Activated CD4-positive, CD25-positive, alpha-beta regulatory T cell treated with anti-CD3 and anti-CD28 coated beads, Interleukin-2, amount 50 U/mL, for 16 hours (primary cell): ENCODE measurements around the gene NF2.

ENCODE experiments used
- DNase-seq: peaks from one replicate; pipeline ENCODE4 v3.0.0-alpha.2; 2020; ENCODE audit warnings: low read depth, low spot score

The NF2 gene

DNA sequence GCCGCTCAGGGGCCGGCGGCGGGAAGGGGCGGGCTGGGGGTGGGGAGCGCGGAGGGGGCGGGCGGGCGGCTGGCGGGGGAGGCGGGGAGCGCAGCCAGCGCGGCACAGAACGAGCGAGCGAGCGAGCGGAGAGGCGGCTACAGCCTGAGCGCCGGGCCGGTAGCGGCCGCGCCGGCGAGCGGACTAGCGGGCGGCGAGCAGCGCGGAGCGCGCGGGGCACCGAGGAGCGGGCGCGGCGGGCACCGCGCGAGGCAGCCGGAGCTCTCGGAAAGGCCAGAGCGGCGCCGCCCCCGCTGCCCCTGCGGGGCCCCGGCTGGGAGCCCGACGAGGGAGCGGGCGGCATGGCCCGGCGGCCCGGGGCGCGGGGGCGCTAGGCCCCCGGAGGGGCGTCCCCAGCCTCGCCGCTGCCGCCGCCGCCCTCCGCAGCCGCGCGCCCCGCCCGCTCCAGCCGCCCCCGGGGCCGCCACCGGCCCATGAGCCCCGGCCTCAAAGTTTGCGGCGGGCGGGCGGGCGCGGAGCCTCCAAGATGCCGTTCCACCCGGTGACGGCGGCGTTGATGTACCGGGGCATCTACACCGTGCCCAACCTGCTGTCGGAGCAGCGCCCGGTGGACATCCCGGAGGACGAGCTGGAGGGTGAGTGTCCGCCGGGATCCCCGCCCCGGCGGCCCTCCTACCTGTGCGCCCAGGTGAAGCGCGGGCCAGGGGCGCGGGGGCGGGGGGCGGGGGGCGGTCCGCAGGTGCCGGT is 116.6 kb downstream of the NF2 start, which contains the start of gene CABP7:
Gene CABP7 (plus strand): TSS at position 105 of the 747 bp plus-strand sequence. CDS start 422 bp downstream, at position 527.
- DNase-seq, result no peak

DNA sequence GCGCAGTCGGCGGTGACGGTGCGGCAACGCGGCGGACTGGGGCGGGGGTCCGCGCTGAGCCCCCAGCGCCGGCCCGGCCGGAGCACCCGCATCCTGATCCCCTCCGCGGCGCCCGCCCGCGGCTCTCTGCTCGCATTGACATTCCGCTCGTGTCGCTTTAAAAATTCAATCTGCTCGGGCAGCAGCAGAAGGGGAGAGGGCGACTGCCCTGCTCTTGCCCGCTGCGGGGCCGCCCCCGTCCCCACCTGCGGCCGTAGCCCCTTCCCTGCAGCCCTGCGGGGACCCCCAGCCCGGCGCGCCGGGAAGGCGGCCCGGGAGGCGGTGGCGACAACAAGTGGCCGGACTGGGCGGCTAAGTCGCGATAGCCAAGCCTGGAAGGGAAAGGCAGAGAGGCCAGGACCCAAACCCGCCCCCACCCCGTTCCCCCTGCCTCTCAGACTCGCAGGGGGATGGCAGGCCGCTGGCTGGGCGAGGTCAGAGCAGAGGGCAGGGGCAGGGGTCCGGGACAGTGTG is 117.4 kb downstream of the NF2 start:
- no peak for DNase-seq

DNA sequence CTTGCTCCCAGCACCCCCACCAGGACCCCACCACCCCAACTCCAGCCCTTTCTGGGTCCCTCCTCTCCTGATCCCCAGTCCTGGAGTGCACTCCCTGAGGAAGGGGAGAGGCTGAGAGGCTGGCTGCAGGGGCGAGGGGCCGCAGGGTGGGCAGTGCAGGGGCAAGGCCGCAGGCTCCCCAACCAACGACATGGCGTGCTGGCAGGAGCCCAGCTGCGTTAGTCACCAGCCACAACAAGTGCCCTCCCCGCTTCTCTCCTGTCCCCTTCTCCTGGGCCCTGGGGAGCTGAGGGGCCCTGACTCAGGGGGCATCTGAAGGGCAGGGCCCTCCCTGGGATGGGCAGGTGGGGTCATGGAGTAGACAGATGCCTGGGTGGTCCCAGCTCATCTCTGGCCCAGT is 118.7 kb downstream of the NF2 start:
- no peak for DNase-seq

DNA sequence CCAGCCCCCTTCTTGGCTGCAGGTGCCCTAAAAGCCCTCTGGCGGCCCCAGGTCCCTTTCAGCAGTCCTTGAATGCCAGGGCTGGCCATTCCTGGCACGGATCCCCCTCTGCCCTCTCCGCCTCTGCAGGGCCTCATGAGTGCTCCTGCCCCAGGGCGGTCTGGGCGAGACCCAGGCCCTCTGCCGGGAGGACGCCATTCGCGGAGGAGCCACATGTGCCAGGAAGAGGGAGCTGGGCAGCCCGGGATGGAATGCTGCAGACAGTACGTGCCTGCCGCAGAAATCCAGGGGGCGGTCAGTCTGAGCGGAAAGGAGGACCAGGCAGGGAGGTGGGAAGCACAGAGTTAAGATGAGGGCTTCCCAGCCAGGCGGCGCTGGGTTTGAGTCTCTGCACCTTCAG is 119.2 kb downstream of the NF2 start:
- DNase-seq, result no peak

DNA sequence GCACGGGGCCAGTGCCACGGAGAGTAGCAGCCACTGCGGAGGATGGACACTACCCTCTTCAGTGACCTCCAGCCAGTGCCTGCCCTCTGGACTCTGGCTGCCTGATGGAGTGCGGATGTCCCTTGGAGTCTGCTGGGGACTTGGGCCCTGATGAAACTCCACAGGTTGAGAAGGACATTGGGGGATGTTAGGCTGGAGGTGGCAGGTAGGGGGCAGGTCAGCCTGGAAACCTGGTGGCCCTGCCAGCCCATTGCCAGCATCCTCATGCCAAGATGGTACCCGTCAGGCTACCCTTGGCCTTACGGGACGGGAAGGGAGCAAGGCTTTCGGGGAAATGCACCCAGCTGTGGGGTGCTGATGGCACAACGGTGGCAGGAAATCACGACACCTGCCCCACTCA is 120.3 kb downstream of the NF2 start:
- no peak for DNase-seq

DNA sequence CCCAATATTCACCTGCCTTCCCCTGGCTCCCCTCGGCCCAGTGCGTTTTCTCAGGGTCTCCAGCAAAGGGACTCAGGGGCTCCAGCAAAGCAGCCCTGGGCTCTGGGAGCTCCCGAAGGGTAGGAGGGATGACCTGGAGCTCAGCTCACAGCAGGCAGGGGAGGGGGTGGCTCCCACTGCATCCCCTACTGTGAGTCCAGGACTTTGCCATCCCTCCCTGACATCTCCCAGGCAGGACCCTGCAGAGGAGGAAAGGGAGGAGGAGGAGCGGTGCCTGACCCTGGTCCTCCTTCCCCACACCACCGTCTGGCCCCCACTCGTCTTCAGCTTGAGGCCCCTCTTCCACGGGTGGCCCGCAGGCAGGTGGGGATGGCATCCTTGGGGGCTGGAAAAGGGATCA is 121.4 kb downstream of the NF2 start:
- DNase-seq, result no peak

DNA sequence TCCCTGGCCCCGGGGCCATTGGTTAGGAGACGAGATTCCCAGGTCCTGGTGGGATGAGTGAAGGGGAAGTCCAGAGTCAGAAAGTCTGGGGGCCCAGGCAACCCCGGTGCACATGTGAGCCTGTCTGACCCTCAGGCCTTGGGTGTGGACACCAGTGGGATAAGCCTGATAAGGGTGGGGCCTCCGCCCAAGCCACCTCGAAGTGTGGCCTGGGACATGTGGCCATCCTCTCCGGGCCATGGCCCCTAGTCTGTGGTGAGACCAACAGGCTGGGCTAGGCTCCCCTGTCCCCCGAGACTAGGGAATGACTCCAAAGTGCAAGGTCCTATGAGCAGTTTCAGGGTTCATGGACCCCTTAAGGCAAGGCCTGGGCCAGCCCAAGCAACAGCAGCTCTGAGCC is 122.7 kb downstream of the NF2 start:
- DNase-seq, result no peak

DNA sequence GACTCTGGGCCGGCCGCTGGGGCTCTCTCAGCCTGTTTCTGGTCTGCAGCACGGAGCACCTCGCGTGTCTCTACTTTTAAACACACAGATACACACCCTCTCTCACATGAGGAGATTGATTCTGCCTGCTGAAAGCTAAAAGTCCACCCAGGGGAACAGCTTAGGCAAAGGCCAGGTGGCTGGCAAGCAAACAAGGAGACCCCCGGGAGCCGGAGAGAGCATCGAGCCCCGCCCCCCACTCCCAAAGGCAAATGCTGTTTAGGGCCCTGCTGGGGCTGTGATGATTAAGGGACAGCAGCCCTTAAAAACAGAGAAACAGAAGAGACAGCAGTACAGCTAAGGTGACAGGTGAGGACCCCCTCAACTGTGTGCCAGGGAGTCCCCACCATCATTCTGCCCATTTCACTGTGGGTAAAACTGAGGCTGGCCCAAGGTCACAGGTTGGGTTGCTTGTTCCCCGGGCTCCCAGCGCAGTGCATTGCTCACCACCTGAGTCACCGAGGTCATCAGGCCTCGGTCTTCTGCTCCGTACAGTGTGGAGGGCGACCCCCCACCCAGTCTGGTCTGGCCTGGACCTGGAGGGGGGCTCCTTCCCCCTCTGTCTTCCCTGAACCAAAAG is 123.2 kb downstream of the NF2 start:
- no peak for DNase-seq

DNA sequence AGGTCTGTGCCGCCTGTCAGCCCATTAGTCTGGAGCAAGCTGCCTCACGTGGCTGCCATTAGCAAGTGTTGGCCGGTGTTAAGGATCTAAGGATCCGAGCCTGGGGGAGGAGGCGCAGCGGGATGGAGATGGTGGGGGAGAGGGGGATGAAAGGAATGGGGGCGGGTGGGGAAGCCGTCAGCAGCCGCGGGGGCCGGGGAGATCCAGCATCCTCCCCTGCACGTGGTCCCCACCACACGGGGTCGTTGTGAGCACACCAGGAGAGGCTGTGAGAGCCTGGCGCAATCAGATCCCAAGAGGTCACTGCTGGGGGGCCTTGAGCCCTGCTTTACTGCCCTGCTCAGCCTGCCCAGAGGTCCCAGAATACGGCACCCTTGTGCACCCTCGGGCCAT is 123.7 kb downstream of the NF2 start:
- no peak for DNase-seq

DNA sequence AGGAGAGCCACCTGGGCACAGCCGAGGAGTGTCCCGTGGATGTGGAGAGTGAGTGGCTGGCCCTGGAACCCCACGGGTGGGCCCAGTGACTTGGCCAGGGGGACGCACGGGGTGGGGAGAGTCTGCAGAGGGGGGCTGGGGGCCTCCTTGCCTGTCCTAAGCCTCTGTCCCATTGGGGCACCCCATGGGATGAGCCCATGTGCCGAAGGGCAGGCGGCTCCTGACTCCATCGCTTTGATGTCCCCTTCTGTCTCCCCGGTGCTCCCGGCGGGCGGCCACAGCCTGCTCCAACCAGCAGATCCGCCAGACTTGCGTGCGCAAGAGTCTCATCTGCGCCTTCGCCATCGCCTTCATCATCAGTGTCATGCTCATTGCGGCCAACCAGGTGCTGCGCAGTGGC is 125.7 kb downstream of the NF2 start:
- DNase-seq, result no peak

DNA sequence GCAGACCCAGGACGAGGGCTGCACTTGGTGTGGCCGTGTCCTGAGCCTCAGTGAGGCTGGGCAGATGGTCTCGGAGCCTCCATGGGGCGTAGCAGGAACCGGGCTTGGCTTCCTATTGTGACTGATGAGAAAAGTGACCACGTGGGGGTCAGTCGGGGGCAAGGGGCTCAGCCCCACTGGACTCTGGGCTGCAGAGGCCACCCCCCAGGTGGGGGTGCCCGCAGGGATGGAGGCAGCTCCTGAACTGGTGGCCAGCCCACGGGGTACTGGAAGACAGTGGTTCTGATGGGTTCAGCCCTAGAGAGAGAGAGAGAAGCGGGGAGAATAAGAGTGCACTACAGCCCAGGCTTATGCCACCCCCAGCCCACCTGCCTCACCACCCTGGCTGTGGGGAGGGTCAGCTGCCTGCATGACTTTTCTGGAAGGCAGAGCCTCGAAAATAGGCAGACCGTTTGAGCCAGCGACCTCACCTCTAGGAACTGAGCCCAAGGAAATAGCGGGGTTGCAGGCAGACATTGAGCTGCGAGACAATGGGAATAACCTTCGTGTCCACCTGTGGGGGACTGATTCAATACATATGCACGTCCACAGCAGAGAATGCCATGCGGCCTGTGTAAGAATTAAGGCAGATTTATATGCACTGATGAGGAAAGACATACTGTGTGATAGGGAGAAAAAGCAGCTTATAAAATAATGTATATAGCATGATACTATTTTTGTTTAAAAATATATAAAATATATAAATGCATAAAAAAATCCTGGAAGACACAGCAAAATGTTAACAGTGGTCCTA is 127.8 kb downstream of the NF2 start:
- no peak for DNase-seq

DNA sequence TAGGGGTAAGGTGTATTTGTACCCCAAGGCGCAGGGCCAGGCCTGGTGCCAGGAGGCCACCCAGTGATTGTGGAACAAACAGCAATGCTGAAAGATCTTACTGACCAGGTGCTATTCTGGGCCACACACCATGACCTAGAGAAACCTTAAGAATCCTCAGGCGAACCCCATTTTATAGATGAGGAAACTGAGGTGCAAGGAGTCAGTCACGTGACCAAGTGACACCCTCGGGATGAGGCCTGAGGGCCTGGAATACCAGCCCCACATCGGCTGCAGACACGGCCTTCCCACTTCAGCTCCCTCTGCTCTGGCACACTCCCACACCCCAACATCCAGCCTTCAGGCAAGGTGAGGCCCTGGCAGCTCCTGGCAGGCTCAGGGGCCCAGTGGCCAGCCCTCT is 129.4 kb downstream of the NF2 start:
- DNase-seq, result no peak

DNA sequence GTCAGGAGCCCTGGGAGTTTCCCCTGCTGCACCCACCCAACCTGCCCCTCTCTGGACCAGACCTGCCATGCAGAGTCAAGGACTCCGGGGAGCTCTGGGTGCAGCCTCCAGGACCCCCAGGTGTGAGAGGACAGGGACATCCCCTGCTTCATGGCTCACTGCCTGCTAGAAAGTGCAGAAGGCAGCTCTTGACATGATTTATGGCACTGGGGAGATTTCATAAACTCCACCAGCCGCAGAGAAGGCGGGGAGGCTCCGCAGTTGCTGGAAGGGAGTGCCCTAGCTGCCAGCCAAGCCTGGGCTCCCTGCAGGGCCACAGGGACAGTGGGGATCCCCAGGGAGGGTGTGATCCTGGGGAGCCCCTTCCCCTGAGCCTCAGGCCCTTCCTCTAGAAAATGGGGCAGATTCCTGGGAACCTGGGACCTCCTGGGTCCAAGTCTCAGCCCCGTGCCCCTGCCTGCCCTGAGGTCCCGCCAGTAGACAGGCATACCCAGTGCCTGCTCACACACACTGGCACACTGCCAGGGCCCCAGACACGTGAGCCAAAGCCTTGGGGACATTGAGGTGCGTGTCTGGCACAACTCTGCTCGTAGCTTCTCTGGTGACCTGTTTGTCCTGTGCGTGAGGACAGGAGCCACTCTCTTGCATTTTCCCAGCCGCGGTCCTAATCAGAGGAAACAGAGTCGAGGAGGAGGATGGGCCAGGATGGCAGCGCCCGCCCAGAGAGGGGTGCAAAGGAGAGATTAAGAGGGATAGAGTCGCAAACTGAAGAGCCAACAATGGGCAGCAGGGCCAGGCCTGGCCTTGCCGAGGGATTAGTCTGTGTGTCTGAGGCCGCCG is 130.1 kb downstream of the NF2 start:
- DNase-seq, result no peak

DNA sequence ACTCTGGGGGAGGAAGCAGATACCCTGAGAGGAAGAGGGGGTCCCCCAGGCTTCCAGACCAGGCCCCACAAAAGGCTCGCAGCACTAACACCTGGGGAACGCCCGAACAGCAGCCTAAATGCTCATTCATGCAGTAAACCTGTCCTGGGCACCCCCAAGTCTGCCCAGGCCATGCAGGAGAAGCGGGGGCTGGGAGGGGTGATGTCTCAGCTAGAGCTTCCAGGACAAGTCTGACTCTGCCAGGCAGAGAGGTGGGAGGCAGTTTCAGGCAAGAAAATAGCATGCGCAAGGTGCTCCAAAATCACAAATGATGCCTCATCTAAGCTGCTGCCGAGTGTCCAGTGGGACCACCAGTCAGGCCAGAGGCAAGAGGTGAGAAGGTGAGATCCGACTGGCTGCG is 131.0 kb downstream of the NF2 start:
- no peak for DNase-seq

DNA sequence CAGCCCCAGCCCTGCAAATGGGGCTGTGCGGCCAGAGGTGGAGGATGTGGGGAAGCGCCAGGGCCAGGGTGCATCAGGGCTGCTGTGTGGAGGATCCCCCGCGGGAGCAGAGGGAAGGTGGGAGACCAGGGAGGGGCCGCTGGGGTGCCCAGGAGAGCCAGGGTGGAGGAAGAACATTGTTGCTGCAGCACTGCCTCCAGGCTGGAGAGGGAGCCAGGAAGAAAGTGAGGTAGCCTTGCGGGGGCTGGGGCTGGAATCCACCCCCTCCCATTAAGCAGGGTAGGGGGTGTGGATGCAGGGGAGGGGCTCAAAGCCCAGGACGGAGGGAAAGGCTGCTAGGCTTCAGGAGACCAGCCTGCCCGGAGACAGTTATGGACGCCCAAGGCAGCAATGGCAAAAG is 131.4 kb downstream of the NF2 start:
- DNase-seq, result no peak

DNA sequence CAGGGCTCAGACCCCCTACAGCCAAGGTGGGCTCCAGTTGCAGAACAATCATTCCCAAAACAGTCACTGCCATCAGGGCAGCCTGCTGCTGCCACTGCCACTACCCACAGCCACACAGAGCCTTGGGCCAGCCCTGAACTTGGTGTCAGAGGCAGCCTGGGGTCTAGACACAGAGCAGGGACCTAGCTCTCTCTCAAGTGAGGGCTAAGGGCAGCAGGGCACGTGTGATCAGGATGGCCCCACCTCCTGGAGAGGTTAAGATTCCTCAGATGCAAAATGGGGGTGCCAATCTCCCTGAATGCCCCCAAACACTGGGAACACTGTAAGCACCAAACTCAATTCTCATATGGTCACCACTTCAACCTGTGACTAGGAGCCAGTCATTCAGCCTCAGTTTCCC is 132.0 kb downstream of the NF2 start:
- DNase-seq, result no peak

DNA sequence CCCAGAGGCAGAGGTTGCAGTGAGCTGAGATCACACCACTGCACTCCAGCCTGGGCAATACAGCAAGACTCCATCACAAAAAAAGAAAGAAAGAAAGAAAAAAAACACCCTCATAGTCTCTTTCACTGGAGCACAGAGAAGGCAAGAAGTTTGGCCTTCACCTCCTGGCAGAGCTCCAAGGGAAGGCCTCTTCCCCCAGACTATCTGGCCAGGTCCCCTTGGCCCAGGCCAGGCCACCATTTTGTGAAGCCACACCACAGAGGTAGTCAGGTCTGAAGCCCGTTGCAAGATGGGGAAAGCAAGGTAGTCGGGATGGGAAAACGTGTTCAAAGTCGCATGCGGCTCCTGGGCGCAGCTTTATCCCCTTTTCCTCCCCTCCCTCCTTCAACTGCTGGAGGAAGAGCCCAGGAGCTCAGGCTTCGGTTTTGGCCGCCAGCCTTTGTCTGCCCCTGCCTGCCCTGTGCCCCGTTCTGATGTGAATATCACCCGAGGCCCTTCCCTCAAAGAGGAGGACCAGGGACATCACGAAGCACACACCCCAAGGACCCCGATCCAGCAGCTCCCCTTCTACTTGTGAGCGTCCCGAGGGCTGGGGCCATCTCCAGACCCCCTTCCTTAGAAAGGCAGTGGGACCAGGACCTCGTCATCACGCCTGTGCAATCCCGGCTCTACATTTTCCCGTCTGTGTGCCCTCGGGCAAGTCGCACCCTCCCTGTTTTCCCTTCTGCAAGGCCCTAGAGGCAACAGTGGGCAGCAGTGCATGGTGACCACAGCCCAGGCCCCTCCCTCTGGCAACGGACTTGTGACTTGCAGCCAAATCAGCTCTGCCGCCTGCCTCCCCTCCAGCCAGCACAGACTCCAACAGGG is 134.1 kb downstream of the NF2 start:
- no peak for DNase-seq

DNA sequence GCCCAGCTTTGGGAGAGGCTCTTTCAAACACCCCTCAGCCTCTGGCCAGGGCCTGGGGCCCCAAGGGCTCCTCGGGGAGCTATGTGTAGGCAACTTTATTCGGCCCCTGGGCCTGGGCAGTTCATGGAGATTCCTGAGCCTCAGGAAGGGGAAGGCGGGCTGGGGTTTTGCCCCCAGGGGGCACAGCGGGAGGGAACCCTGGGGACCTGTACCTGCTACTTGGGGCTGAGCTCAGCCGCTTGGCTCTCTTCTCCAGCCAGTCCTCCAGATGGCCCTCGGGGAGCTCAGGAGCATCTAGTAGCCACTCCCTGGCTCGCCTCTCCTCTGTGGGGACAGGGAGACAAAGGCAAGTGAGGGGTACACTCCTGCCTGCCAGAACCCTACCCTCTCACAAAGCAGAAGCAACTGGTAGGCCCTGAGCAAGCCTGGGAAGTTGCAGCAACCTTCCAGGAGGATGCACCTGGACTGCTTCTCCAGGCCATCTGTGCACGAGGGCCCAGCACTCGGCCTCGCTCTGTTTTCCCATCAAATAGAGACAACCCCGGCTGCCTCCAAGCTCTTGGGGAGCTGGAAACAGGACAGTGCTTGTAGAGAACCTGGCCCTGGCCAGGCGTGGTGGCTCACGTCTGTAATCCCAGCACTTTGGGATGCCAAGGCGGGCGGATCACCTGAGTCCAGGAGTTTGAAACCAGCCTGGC is 134.8 kb downstream of the NF2 start:
- no peak for DNase-seq

DNA sequence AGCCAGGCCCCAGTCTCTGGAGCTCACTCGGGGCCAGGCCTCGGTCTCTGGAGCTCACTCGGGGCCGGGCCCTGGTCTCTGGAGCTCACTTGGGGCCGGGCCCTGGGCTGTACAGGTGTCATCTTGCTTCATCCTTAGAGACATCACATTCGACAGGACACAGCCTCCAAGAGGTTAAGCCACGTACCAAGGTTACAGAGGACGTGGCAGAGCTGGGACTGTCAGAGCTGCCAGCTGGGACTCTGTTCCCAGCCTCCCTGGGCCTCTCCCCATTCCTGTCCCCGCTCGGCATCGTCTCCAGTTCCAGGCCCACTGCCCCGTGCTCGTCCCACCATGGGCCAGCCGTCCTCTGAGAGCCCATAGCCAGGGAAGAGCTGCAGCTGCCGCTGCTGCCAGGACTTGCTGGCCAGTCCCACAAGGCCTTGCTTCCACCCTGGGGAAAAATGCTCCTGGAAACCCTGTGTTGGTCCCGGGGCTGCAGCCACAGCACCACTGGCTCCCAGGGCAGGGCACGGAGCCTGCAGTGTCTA is 136.0 kb downstream of the NF2 start:
- no peak for DNase-seq

DNA sequence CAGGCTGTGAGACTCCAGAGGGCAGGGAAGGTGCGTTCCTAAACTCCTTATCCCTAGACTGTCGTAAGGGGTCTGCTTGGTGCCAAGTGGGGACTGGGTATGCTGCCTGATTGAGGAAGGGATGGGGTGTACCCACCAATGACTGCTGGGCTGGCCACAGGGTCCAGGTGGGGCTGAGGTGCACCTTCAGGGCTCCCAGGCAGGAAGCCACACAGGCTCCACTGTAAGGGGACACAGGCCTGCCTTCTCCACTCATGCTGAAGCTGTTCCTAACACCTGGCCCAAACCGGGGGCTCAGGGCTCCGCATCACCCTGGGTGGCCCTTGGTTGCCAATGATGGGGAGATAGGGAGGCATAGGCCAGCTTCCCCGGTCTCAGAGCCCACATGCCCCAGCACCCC is 136.8 kb downstream of the NF2 start:
- no peak for DNase-seq
